Activated B cell treated with CpG ODN at 0.5 μM for 24 hours (primary cell): Measurements from ENCODE around the gene GBF1. TPM values are rescaled to one million over a fixed set of nuclear protein-coding genes. Genes with fewer than 3 reads are reported as not detected.

ENCODE experiments used
- ATAC-seq: fragments of 200-7000 bp; cut with Tn5 transposase; one replicate; pipeline ENCODE4 v1.10.0; 2021; ENCODE audit warnings: low read depth, mild to moderate bottlenecking, moderate library complexity
- CTCF ChIA-PET: fragments of 350-600 bp; sonication (Branson Sonifier 250); formaldehyde crosslinking; loops from one replicate; lab custom pipeline; 2021; ENCODE audit warnings: antibody characterized with exemption; lab: Charles Lee
- POLR2A ChIA-PET: fragments of 350-600 bp; sonication (Branson Sonifier 250); formaldehyde crosslinking; loops from one replicate; lab custom pipeline; 2021; ENCODE audit warnings: antibody characterized with exemption; lab: Charles Lee
- DNase-seq: peaks from one replicate; pipeline ENCODE4 v3.0.0; 2022
- H3K27ac Mint-ChIP-seq: one replicate; pipeline ENCODE4 v1.8.0; 2020; ENCODE audit warnings: mixed read lengths
- H3K27me3 Mint-ChIP-seq: one replicate; pipeline ENCODE4 v1.8.0; 2021; ENCODE audit warnings: mixed read lengths
- H3K36me3 Mint-ChIP-seq: one replicate; pipeline ENCODE4 v1.8.0; 2021; ENCODE audit warnings: low read depth, mixed read lengths
- H3K4me1 Mint-ChIP-seq: one replicate; pipeline ENCODE4 v1.8.0; 2021; ENCODE audit warnings: mixed read lengths
- H3K4me3 Mint-ChIP-seq: one replicate; pipeline ENCODE4 v1.8.0; 2020; ENCODE audit warnings: mild to moderate bottlenecking, mixed read lengths
- H3K9me3 Mint-ChIP-seq: one replicate; pipeline ENCODE4 v1.8.0; 2020; ENCODE audit warnings: mixed read lengths
- intact Hi-C: fragments of 100-400 bp; cut with micrococcal nuclease; formaldehyde crosslinking; loops from one replicate; pipeline ENCODE4 v1.15.1; 2024
- total RNA-seq: library from RNA; stranded (reverse); gene quantifications from 2 replicates; pipeline ENCODE4 v1.2.3, GENCODE V29; 2022
- TF ChIP-seq, protein P1 (sequence below): fragments of 200-600 bp; IDR thresholded peaks from one replicate; pipeline ENCODE4 v1.8.0; 2022; ENCODE audit warnings: antibody characterized with exemption, mild to moderate bottlenecking

The GBF1 gene
- total RNA-seq, 1 donor from 2014 or later = 44.3 TPM

DNA sequence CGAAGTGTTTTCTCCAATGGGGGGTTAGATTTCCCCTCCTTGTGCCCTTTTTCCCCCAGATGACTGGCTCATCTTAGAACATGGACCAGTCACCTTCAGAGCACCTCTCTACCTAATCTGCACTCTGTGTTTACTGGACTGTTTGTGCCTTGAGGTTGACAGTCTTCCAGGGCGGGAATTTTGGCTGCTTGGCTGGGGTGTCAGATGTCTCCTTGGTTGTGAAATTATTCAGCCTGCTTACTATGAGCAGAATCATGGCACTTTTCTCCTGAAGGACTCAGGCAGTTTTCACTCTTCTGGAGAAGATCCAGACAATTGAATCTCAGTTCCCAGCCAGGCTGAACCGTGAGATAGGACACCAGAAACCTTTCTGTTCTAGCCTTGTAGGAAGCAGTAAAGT, 89.9 kb downstream of the GBF1 start:
- Mint-ChIP-seq H3K9me3 (no peaks in the 10 kb centered on the region), H3K27me3 (no peaks in the 10 kb centered on the region), H3K4me1 (no peaks in the 10 kb centered on the region), H3K27ac (no peak overlapping the region), H3K4me3 (no peak overlapping the region), H3K36me3 (peaks cover 29% of the 10 kb centered on the region)
- ChIA-PET CTCF (interaction anchor here (1.3 to 1.7 kb wide), 2 partner anchors 17 to 105 kb away, joined by 4 to 5 read pairs; no protein-coding TSS in a partner anchor), POLR2A (no interaction called here)
- intact Hi-C loops = no loop called here
- DNase-seq (no peak), ATAC-seq (no peak)
- TF ChIP-seq, protein P1, sequence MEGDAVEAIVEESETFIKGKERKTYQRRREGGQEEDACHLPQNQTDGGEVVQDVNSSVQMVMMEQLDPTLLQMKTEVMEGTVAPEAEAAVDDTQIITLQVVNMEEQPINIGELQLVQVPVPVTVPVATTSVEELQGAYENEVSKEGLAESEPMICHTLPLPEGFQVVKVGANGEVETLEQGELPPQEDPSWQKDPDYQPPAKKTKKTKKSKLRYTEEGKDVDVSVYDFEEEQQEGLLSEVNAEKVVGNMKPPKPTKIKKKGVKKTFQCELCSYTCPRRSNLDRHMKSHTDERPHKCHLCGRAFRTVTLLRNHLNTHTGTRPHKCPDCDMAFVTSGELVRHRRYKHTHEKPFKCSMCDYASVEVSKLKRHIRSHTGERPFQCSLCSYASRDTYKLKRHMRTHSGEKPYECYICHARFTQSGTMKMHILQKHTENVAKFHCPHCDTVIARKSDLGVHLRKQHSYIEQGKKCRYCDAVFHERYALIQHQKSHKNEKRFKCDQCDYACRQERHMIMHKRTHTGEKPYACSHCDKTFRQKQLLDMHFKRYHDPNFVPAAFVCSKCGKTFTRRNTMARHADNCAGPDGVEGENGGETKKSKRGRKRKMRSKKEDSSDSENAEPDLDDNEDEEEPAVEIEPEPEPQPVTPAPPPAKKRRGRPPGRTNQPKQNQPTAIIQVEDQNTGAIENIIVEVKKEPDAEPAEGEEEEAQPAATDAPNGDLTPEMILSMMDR = no peak

DNA sequence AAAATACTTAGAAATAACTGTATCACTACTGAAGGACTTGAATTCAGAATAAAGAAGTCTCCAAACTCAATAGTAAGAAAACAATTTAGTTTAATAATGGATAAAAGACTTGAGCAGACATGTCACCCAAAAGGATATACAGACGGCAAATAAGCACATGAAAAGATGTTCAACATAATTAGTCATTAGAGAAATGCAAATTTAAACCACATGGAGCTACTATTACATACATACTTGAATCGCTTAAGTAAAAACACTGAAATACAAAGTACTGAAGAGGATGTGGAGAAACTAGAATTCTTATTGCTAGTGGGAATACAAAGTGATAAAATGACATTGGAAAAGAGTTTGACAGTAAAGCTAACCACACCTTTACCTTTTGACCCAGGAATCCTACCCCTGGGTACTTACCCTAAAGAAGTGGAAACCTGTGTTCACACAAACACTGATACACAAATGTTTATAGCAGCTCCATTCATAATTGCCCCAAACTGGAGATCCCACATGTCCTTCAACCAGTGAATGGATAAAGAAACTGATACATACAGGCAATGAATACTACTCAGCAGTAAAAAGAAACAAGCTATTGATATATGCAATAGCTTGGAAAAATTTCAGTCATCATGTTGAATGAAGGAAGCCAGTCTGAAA, 95.8 kb downstream of the GBF1 start:
- H3K9me3 Mint-ChIP-seq = no peaks in the 10 kb centered on the region
- DNase-seq (no peak), ATAC-seq (no peak)
- no peak overlapping the region for H3K27ac Mint-ChIP-seq
- intact Hi-C loops = no loop called here
- ChIA-PET CTCF (interaction anchor here (0.6 to 2.3 kb wide), 4 partner anchors 11 to 111 kb away, joined by 3 to 15 read pairs (median 6); no protein-coding TSS in a partner anchor), POLR2A (no interaction called here)
- no peaks in the 10 kb centered on the region for H3K4me1 Mint-ChIP-seq
- no peak overlapping the region for H3K4me3 Mint-ChIP-seq
- peaks cover 20% of the 10 kb centered on the region for H3K36me3 Mint-ChIP-seq
- H3K27me3 Mint-ChIP-seq = no peaks in the 10 kb centered on the region
- TF ChIP-seq, protein P1 = no peak

DNA sequence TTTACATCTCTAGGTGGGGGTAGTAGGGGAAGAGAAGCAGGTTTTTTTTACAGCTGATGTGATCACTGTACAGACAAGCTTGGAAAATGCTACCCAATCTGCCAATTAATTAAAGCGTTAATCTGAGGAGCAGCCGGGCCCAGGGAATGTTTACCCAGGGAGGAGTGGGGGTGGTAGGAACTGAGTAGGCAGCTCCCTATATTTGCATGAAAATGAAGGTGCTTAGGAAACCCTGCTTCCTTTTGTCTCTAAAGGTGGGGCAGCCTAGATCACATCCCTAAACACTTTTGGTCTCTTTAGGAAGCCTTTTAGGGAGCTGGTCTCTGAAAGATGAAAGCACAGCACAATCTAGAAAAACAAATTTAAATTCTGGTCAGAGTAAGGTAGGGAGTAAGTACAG, 97.1 kb downstream of the GBF1 start:
- ATAC-seq (no peak), DNase-seq (no peak)
- H3K4me1 Mint-ChIP-seq = no peaks in the 10 kb centered on the region
- no peak overlapping the region for H3K27ac Mint-ChIP-seq
- no peaks in the 10 kb centered on the region for H3K27me3 Mint-ChIP-seq
- ChIA-PET POLR2A (no interaction called here), CTCF (interaction anchor here (1.9 to 2.3 kb wide), 2 partner anchors 9 to 113 kb away, joined by 9 to 15 read pairs; no protein-coding TSS in a partner anchor)
- intact Hi-C loops = no loop called here
- H3K4me3 Mint-ChIP-seq = no peak overlapping the region
- H3K9me3 Mint-ChIP-seq = no peaks in the 10 kb centered on the region
- H3K36me3 Mint-ChIP-seq = peaks cover 32% of the 10 kb centered on the region
- TF ChIP-seq, protein P1 = no peak

DNA sequence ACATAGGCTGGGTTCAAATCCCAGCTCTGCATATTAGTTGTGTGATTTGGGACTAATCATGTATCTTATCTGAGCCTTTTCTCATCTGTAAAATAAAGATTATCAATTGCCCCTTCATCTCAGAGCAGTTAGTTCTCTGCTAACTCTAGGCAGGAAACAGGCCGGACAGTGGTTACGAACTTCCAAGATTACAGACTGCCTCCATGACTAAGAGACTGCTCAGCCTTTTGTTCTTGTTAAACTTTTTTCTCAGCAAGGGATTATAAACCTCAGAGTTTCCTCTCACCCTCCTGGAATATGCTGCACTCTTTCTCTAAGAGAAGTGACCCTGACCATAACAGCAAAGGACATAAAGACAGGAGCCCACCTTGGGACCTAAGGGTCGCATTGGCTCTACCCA, 97.6 kb downstream of the GBF1 start:
- ATAC-seq = no peak
- no peak for DNase-seq
- intact Hi-C loops = no loop called here
- Mint-ChIP-seq H3K4me3 (no peak overlapping the region), H3K4me1 (no peaks in the 10 kb centered on the region), H3K27ac (no peak overlapping the region), H3K9me3 (no peaks in the 10 kb centered on the region), H3K27me3 (no peaks in the 10 kb centered on the region), H3K36me3 (peaks cover 33% of the 10 kb centered on the region)
- POLR2A ChIA-PET = no interaction called here
- CTCF ChIA-PET = interaction anchor here (1.9 to 2.3 kb wide), 2 partner anchors 9 to 113 kb away, joined by 9 to 15 read pairs; no protein-coding TSS in a partner anchor
- TF ChIP-seq, protein P1 = no peak

DNA sequence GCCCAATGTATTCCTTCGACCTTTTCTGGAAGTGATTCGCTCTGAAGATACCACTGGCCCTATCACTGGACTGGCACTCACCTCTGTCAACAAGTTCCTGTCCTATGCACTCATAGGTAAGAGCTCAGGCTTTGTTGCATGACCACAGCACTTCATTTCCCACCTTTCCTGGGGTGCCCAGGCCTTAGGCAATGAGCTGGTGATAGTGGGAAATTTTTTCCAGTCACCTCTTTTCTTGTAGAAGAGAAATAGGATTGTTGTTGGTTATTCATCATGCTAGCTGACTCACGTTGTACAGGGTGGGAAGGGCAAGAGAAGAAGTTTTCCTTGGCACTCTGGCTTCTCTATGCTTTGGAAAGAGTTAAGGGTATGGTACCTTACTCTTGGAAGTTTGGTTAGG, 98.7 kb downstream of the GBF1 start:
- Mint-ChIP-seq H3K4me3 (no peak overlapping the region), H3K36me3 (peaks cover 38% of the 10 kb centered on the region), H3K27me3 (no peaks in the 10 kb centered on the region), H3K9me3 (no peaks in the 10 kb centered on the region), H3K4me1 (no peaks in the 10 kb centered on the region), H3K27ac (no peak overlapping the region)
- TF ChIP-seq, protein P1 = no peak
- intact Hi-C loops = no loop called here
- POLR2A ChIA-PET = no interaction called here
- ATAC-seq (no peak), DNase-seq (no peak)
- CTCF ChIA-PET = no interaction called here
